ENCODE data around the gene HEATR5A. TPM values are rescaled to one million over a fixed set of nuclear protein-coding genes. Genes with fewer than 3 reads are reported as not detected.

Gene HEATR5A
- total RNA-seq, 1 donor from 2014 or later = 12.4 TPM

- H3K27me3 ChIP-seq (ENCODE audit: control insufficient read depth, insufficient read depth, low read length) = no peaks in the 10 kb centered on the region
- H3K36me3 ChIP-seq (ENCODE audit: control insufficient read depth, insufficient read depth, low read length) = no peaks in the 10 kb centered on the region
- DNase-seq (ENCODE audit: low read depth) = no peak
- TF ChIP-seq, protein P1, sequence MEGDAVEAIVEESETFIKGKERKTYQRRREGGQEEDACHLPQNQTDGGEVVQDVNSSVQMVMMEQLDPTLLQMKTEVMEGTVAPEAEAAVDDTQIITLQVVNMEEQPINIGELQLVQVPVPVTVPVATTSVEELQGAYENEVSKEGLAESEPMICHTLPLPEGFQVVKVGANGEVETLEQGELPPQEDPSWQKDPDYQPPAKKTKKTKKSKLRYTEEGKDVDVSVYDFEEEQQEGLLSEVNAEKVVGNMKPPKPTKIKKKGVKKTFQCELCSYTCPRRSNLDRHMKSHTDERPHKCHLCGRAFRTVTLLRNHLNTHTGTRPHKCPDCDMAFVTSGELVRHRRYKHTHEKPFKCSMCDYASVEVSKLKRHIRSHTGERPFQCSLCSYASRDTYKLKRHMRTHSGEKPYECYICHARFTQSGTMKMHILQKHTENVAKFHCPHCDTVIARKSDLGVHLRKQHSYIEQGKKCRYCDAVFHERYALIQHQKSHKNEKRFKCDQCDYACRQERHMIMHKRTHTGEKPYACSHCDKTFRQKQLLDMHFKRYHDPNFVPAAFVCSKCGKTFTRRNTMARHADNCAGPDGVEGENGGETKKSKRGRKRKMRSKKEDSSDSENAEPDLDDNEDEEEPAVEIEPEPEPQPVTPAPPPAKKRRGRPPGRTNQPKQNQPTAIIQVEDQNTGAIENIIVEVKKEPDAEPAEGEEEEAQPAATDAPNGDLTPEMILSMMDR (IDR thresholded peaks at IDR 0.05; ENCODE audit: insufficient read depth, low read length, poor library complexity, severe bottlenecking) = no peak
- H3K4me3 ChIP-seq (ENCODE audit: low read depth, low read length) = no peak overlapping the region
Observed at GRCh38 chr14:31429791-31430190, 9.4 kb upstream of the HEATR5A start.

GRCh38 chr14:31428011-31428410, 7.7 kb upstream of the HEATR5A start:
- TF ChIP-seq, protein P1 (IDR thresholded peaks at IDR 0.05; ENCODE audit: insufficient read depth, low read length, poor library complexity, severe bottlenecking) = no peak
- DNase-seq (ENCODE audit: low read depth) = no peak
- no peaks in the 10 kb centered on the region for H3K36me3 ChIP-seq (ENCODE audit: control insufficient read depth, insufficient read depth, low read length)

GRCh38 chr14:31426663-31427062, 6.3 kb upstream of the HEATR5A start:
- H3K4me3 ChIP-seq (ENCODE audit: low read depth, low read length) = no peak overlapping the region
- no peaks in the 10 kb centered on the region for H3K36me3 ChIP-seq (ENCODE audit: control insufficient read depth, insufficient read depth, low read length)
- DNase-seq (ENCODE audit: low read depth) = no peak
- no peaks in the 10 kb centered on the region for H3K27me3 ChIP-seq (ENCODE audit: control insufficient read depth, insufficient read depth, low read length)
- TF ChIP-seq, protein P1 (IDR thresholded peaks at IDR 0.05; ENCODE audit: insufficient read depth, low read length, poor library complexity, severe bottlenecking) = no peak

More at GRCh38 chr14:31428011-31428410, 7.7 kb upstream of the HEATR5A start:
- Histone ChIP-seq H3K4me3 (ENCODE audit: low read depth, low read length) (no peak overlapping the region), H3K27me3 (ENCODE audit: control insufficient read depth, insufficient read depth, low read length) (no peaks in the 10 kb centered on the region)

DNA sequence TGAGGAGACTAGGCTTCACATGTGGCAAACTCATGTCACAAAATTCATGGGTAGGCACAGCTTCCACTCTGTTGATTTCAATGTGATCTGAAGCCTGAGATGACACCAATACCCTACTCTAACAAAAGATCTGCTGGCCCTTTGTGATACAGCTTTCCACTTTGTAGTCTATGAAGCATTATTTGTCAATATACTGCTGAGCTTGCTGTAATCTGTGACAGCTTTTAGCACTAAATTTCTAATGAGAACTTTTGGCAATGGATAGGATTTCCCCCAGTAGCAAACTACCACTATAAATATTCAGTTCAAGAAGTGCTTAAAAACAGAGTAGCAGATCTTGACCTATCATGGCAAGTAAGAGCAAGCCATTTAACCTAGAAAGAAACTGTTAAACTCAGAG, 5.6 kb upstream of the HEATR5A start:
- Histone ChIP-seq H3K27me3 (ENCODE audit: control insufficient read depth, insufficient read depth, low read length) (no peaks in the 10 kb centered on the region), H3K36me3 (ENCODE audit: control insufficient read depth, insufficient read depth, low read length) (no peaks in the 10 kb centered on the region), H3K4me3 (ENCODE audit: low read depth, low read length) (no peak overlapping the region)
- TF ChIP-seq, protein P1 (IDR thresholded peaks at IDR 0.05; ENCODE audit: insufficient read depth, low read length, poor library complexity, severe bottlenecking) = no peak
- no peak for DNase-seq (ENCODE audit: low read depth)

- no peaks in the 10 kb centered on the region for H3K36me3 ChIP-seq (ENCODE audit: control insufficient read depth, insufficient read depth, low read length)
- H3K4me3 ChIP-seq (ENCODE audit: low read depth, low read length) = no peak overlapping the region
- no peaks in the 10 kb centered on the region for H3K27me3 ChIP-seq (ENCODE audit: control insufficient read depth, insufficient read depth, low read length)
- TF ChIP-seq, protein P1 (IDR thresholded peaks at IDR 0.05; ENCODE audit: insufficient read depth, low read length, poor library complexity, severe bottlenecking) = no peak
- DNase-seq (ENCODE audit: low read depth) = no peak
Observed at GRCh38 chr14:31421200-31421599, 850 bp upstream of the HEATR5A start.

DNA sequence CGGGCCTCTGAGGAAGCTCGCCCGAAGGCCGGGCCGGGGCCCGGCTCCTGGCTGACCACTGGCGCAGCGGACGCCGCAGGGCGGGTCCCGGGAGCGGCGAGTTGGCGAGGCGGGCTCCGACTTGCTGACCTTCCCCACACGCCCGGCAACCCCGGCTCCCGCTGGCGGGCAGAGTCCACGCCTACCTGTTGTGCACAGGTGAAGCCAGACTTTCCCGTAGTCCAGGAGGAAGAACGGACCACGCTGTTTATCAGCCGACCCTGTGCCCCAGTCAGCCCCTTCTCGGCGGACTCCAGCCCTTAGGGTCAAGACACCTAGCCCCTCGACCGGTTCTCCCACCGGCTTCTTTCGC, 407 bp downstream of the HEATR5A start:
- H3K27me3 ChIP-seq (ENCODE audit: control insufficient read depth, insufficient read depth, low read length) = no peaks in the 10 kb centered on the region
- TF ChIP-seq, protein P1 (IDR thresholded peaks at IDR 0.05; ENCODE audit: insufficient read depth, low read length, poor library complexity, severe bottlenecking) = no peak
- DNase-seq (ENCODE audit: low read depth) = no peak

More for the DNA sequence above, 407 bp downstream of the HEATR5A start:
- Histone ChIP-seq H3K4me3 (ENCODE audit: low read depth, low read length) (peak overlapping the region; percentile 91), H3K36me3 (ENCODE audit: control insufficient read depth, insufficient read depth, low read length) (no peaks in the 10 kb centered on the region)

Measured in kidney epithelial cell (primary cell).